ENCODE measurements around the gene BIRC5.
"Not testable (repeated sequence)": the region's sequence is repeated elsewhere in the genome, so short reads cannot be mapped to it uniquely, and the experiment has no call there.

Gene BIRC5

GRCh38 chr17:78214016-78214705, at the start of gene BIRC5:
TSS of gene BIRC5 (plus strand) at chr17:78214253. CDS start at chr17:78214317, 64 bp downstream.
- peak; percentile 86 to 88 for DNase-seq

- no peak for DNase-seq
Observed at GRCh38 chr17:78164748-78165607, 49.1 kb upstream of the BIRC5 start.

- DNase-seq, result no peak
Observed at GRCh38 chr17:78166416-78166815, 47.6 kb upstream of the BIRC5 start.

GRCh38 chr17:78168242-78168902, 45.7 kb upstream of the BIRC5 start, which contains the start of gene SYNGR2:
TSS of gene SYNGR2 (plus strand) at chr17:78168581. CDS start at chr17:78168617, 36 bp downstream.
- DNase-seq, result peak; percentile 85 to 87

- peak; percentile 69 to 74 for DNase-seq
Observed at GRCh38 chr17:78168903-78169793, 44.9 kb upstream of the BIRC5 start.

GRCh38 chr17:78170692-78171590, 43.1 kb upstream of the BIRC5 start:
- peak in 1 of 2 donors; percentile 48 for DNase-seq

GRCh38 chr17:78171591-78172248, 42.3 kb upstream of the BIRC5 start:
- DNase-seq, result not testable (repeated sequence)

GRCh38 chr17:78172249-78173051, 41.6 kb upstream of the BIRC5 start:
- peak in 1 of 2 donors; percentile 58 for DNase-seq

- DNase-seq, result peak; percentile 42 to 51
Observed at GRCh38 chr17:78173097-78173715, 40.8 kb upstream of the BIRC5 start.

- DNase-seq, result peak in 1 of 2 donors; percentile 54
Observed at GRCh38 chr17:78174346-78174869, 39.6 kb upstream of the BIRC5 start.

- no peak for DNase-seq
Observed at GRCh38 chr17:78174870-78175642, 39.0 kb upstream of the BIRC5 start.

- DNase-seq, result no peak
Observed at GRCh38 chr17:78175643-78175981, 38.4 kb upstream of the BIRC5 start.

GRCh38 chr17:78176548-78177025, 37.5 kb upstream of the BIRC5 start:
- DNase-seq, result peak; percentile 79 to 81

- DNase-seq, result no peak
Observed at GRCh38 chr17:78179372-78179771, 34.7 kb upstream of the BIRC5 start.

GRCh38 chr17:78180083-78180482, 34.0 kb upstream of the BIRC5 start:
- DNase-seq, result no peak

- DNase-seq, result no peak
Observed at GRCh38 chr17:78180508-78180907, 33.5 kb upstream of the BIRC5 start.

GRCh38 chr17:78182504-78182903, 31.5 kb upstream of the BIRC5 start:
- no peak for DNase-seq

GRCh38 chr17:78183916-78184315, 30.1 kb upstream of the BIRC5 start:
- DNase-seq, result no peak

Data from CD4-positive, alpha-beta T cell treated with Interleukin-4 for 1 hour (primary cell).